Mesangial cell (primary cell): ENCODE data around the gene DPF3. TPM values are rescaled to one million over a fixed set of nuclear protein-coding genes. Genes with fewer than 3 reads are reported as not detected.

Experiments used
- total RNA-seq: library from RNA; depleted of rRNA; stranded (reverse); fragments of >200 nt; gene quantifications from 2 replicates; pipeline ENCODE4 v1.2.3, GENCODE V29; 2015

The DPF3 gene
- 0.25 and 2.0 TPM in 2 replicates for total RNA-seq

DNA sequence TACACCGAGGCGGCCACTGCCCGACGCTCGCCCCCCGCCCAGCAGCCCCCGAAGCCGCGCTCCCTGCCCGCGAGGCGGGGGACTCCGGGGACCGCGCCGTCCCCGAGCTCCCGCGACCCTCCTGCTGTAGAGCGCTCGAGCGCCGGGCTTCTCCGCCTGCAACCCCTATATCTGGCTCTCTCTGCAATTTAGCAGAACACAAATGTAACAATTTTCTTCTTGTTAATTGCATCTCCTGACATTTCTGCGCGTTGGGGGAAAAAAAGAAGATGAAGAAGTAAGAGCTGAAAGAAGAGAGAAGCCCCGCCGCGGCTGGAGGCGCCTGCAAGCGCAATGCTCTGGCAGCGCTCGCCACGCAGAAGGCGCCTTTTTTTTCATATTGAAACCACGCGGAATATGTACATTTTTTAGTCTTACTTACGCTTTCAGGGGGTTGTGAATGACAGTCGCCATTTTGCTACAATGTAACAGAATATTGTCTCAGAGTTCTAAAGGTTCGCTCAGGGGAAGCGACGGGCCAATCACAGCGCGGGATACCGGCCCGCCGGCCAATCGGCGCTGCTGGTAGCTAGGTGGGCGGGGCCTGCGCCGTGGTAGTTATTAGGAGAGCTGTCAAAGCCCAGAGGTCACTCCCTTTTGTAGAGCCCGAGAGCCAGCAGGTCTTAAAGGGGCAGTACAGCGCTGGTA, at the start of gene DPF3:
TSS of gene DPF3 (minus strand) at position 466 of the 687 bp plus-strand sequence. CDS start at position 453, 13 bp downstream.

DNA sequence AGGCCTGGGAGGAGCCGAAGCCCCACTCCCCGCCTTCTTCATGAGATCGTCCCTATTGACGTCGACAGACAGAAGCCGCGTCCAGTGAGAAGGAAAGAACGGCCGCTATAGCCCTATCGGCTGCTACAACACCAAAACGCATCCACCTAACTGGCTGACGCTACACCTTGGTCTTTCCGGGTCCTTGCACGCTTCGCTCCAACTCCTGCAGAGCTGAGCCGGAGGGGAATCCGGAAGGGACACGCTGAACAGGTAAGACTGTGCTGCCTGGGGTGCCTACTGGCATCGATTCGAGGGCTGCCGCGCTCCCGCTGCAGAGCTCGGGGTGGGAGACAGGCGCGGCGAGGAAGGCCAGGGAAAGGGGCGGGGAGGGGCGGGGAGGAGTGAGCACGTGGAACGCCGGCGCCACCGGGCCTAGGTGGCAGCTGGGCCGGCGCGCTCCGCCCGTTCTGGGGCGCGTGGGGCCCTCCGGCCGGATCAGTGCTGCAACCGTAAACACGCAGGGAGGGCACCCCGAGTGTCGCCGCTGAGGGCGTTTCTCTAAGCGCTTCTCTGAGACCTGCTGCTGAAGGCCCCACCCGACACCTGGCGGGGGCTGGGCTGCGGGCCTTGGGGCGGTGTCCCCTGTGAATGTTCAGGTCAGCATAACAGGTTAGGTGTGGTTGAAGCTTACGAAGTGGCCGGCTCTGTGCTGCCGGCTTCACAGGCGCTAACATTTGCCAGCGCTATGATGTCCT, 32.6 kb upstream of the DPF3 start, which contains the start of gene DCAF4:
TSS of gene DCAF4 (plus strand) at position 173 of the 737 bp plus-strand sequence. CDS start 11,515 bp downstream, outside the sequence.

Other genes starting within 250 kb of the DPF3 start
- gene DCAF4, start 32.4 kb upstream of the DPF3 start, total RNA-seq = 13.7 and 20.3 TPM in 2 replicates
- 7.7 and 19.4 TPM in 2 replicates for gene ZFYVE1, start 133.0 kb upstream of the DPF3 start, total RNA-seq
- 9.4 and 17.8 TPM in 2 replicates for gene RBM25, start 164.4 kb upstream of the DPF3 start, total RNA-seq
- gene PSEN1, start 242.4 kb upstream of the DPF3 start, total RNA-seq = 27.4 and 42.5 TPM in 2 replicates